C4-2B (cell line): ENCODE data around the gene RBM18.

ENCODE experiments used
- CTCF ChIP-seq: fragments of 450-650 bp; conservative IDR thresholded peaks from 2 replicates; pipeline ENCODE4 v1.5.1; 2017; ENCODE audit warnings: mild to moderate bottlenecking
- ZFX ChIP-seq: fragments of 450-650 bp; IDR thresholded peaks from 2 replicates; pipeline ENCODE4 v1.6.1; 2017

GRCh38 chr9:122263699-122264349 is 816 bp downstream of the RBM18 start:
- TF ChIP-seq CTCF (no peak), ZFX (no peak)
